ENCODE data around the gene ATF7. TPM values are rescaled to one million over a fixed set of nuclear protein-coding genes. Genes with fewer than 3 reads are reported as not detected.
A peak's percentile ranks its signal among the peaks of the same experiment; 100 is the strongest.
"Not testable (repeated sequence)": the region's sequence is repeated elsewhere in the genome, so short reads cannot be mapped to it uniquely, and the experiment has no call there.

ATF7 gene
- total RNA-seq, 4 donors from 2014 or later = 25.6 to 38.0 (median 29.8) TPM

DNA sequence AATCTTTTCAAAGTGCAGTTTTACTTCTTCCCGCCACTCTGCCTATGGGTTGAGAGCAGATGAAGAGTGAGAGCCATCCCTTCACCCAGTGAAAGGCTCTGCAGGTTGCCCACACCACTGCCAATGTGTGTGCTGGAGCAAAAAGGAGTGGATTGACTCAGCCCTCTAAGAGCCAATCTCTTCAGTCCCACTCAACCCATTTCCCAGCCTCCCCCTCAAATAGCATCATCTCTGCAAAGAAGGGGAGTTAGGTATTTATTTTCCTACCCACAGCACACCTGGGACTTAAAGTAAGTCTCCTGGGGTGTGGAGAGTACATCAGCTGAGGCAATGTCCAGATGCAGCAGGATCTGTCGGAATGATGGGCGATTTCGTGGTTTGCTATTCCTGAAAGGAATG is 142.2 kb downstream of the ATF7 start:
- Histone ChIP-seq H3K36me3 (peaks cover 0 to 69% (median 0%) of the 10 kb centered on the region in 3 donors), H3K27ac (peak overlapping the region in 2 of 4 donors; percentile 24 to 53), H3K9me3 (no peaks in the 10 kb centered on the region), H3K27me3 (no peaks in the 10 kb centered on the region), H3K4me3 (no peak overlapping the region), H3K4me1 (peaks cover 0 to 19% (median 2%) of the 10 kb centered on the region in 4 donors)
- DNase-seq = no peak
- TF ChIP-seq, protein P1, sequence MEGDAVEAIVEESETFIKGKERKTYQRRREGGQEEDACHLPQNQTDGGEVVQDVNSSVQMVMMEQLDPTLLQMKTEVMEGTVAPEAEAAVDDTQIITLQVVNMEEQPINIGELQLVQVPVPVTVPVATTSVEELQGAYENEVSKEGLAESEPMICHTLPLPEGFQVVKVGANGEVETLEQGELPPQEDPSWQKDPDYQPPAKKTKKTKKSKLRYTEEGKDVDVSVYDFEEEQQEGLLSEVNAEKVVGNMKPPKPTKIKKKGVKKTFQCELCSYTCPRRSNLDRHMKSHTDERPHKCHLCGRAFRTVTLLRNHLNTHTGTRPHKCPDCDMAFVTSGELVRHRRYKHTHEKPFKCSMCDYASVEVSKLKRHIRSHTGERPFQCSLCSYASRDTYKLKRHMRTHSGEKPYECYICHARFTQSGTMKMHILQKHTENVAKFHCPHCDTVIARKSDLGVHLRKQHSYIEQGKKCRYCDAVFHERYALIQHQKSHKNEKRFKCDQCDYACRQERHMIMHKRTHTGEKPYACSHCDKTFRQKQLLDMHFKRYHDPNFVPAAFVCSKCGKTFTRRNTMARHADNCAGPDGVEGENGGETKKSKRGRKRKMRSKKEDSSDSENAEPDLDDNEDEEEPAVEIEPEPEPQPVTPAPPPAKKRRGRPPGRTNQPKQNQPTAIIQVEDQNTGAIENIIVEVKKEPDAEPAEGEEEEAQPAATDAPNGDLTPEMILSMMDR (IDR thresholded peaks at IDR 0.05) = no peak
- no peak for TF ChIP-seq POLR2A (IDR thresholded peaks at IDR 0.05)

DNA sequence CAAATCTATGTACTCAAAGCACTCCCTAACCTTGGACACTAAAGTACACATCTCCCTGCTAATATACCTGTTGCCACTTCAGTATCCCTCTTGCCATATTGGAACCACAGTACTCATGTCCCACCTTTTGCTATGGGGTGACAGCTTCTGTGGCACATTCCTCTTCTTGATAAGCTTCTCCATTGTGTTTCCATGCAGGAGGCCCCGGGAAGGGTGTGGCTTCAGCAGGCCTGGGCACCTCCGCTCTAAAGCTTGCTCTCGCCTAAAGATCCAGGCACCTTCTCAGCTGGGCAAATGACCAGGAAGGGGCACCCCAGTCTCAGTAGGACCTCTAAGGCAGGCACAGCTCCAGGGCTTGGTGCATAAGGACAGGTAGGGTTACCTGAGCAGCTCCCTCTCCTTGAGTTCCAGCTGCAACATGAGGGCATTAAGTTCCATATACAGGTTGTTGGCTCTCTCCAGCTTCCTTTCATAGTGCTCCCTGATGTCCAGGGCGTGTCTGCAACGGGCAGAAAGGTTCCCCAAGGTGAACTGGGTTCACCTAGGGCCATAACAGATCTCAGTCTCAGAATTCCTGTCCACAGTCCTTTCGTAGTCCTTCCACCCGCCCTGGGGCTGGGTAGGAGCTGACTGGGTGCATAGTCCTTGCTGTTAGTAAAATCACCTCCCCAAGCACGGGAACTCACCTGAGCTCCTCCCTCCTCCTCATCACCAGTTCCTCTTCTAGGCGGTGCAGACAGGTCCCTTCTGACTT is 142.8 kb downstream of the ATF7 start:
- peaks cover 0 to 19% (median 2%) of the 10 kb centered on the region in 4 donors for H3K4me1 ChIP-seq
- peak overlapping the region in 2 of 4 donors; percentile 24 to 53 for H3K27ac ChIP-seq
- H3K9me3 ChIP-seq = no peaks in the 10 kb centered on the region
- DNase-seq = peak in 2 of 3 donors; percentile 69 to 73
- peaks cover 0 to 75% (median 0%) of the 10 kb centered on the region in 3 donors for H3K36me3 ChIP-seq
- H3K4me3 ChIP-seq = no peak overlapping the region
- TF ChIP-seq POLR2A (IDR thresholded peaks at IDR 0.05) = no peak
- TF ChIP-seq, protein P1 (IDR thresholded peaks at IDR 0.05) = no peak
- no peaks in the 10 kb centered on the region for H3K27me3 ChIP-seq

DNA sequence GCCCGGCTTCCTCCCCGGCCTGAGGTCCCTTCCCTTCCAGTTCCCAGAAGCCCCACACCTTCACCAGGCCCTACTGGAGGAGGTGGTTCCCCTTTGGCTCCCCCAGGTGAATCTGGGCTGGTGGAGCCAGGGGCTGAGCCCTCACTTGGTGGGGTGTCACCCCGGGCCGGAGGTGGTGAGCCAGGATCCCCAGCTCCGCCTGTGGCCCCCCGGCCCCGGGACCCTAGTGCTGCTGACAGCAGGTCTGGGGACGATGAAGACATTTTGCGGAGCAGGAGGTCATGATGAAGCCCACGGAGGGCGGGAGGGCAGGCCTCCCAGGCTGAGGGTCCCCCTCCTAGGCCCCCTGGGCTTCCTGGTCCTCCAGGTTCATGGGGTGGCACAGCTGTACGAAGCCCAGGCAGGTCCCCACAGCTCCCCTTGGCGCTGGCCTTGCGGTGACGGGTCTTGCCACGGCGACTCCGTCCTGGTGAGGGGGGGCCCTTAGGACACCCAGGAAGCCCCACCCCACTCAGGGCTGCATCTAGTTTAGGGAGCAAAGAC is 143.5 kb downstream of the ATF7 start:
- peaks cover 0 to 82% (median 0%) of the 10 kb centered on the region in 3 donors for H3K36me3 ChIP-seq

DNA sequence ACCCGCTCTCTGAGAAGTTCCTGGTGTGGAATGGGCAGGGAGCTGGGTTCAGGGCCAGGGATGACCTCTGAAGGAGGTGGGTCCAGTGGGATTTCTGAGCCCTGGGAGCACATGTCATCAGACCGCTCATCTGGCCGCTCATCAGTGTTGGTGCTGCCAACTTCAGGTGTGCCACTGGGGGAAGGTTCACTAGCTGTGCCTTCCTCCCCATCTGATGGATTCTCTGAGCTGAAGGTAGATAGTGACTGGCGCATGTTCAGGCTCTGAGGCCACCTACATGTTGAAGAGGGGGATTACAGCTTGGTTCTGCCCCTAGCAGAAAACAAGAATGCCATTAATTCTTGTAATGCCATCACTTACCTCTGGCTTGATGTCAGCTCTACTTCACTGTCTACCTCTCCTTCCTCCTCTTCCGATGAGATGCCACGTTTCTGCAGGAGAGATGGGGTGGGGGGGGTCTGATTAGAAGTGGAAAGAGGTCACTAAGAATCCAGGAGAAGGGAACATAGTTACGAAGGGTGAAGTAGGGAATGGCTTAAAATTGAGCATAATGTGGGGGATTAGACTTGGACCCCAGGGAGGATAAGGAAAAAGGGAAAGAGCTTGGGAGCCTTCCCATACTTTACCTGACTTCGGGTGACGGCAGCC is 144.1 kb downstream of the ATF7 start:
- no peaks in the 10 kb centered on the region for H3K9me3 ChIP-seq
- DNase-seq = no peak
- H3K27ac ChIP-seq = no peak overlapping the region
- H3K4me1 ChIP-seq = peaks cover 0 to 19% (median 2%) of the 10 kb centered on the region in 4 donors
- no peaks in the 10 kb centered on the region for H3K27me3 ChIP-seq
- TF ChIP-seq, protein P1 (IDR thresholded peaks at IDR 0.05) = peak in 1 of 6 experiments; percentile 5
- no peak for TF ChIP-seq POLR2A (IDR thresholded peaks at IDR 0.05)
- peaks cover 0 to 84% (median 0%) of the 10 kb centered on the region in 3 donors for H3K36me3 ChIP-seq
- no peak overlapping the region for H3K4me3 ChIP-seq

More for the DNA sequence above, 143.5 kb downstream of the ATF7 start:
- Histone ChIP-seq H3K27ac (peak overlapping the region in 1 of 4 donors; percentile 53), H3K4me1 (peaks cover 0 to 19% (median 2%) of the 10 kb centered on the region in 4 donors), H3K9me3 (no peaks in the 10 kb centered on the region), H3K27me3 (no peaks in the 10 kb centered on the region), H3K4me3 (no peak overlapping the region)
- DNase-seq = peak in 1 of 3 donors; percentile 45
- TF ChIP-seq, protein P1 (IDR thresholded peaks at IDR 0.05) = no peak

DNA sequence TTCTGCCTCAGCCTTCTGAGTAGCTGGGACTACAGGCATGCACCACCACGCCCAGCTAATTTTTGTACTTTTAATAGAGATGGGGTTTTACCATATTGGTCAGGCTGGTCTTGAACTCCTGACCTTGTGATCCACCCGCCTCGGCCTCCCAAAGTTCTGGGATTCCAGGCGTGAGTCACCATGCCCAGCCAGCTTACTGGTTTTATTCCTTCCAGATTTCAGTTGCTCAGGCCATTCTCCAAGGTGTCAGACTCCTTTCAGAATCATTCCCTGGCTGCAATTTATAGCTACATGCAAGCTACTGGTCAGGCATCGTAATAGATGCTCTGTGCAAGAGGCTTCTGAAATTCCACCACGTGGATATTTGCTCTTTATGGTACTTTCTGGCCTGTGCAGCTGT is 144.7 kb downstream of the ATF7 start:
- Histone ChIP-seq H3K4me1 (peaks cover 0 to 19% (median 2%) of the 10 kb centered on the region in 4 donors), H3K36me3 (peaks cover 0 to 89% (median 0%) of the 10 kb centered on the region in 3 donors)
- H3K27me3 ChIP-seq, H3K4me3 ChIP-seq, H3K9me3 ChIP-seq, DNase-seq, H3K27ac ChIP-seq: not testable (repeated sequence)
